NCI-H2029 treated with DMSO at 0.1 percent for 48 hours (cell line): ENCODE results near the gene UBASH3B.
"Not testable (repeated sequence)": the region's sequence is repeated elsewhere in the genome, so short reads cannot be mapped to it uniquely, and the experiment has no call there.

Source experiments
- DNase-seq: peaks from one replicate; lab custom pipeline; 2025; lab: John Stamatoyannopoulos, UW

The UBASH3B gene

DNA sequence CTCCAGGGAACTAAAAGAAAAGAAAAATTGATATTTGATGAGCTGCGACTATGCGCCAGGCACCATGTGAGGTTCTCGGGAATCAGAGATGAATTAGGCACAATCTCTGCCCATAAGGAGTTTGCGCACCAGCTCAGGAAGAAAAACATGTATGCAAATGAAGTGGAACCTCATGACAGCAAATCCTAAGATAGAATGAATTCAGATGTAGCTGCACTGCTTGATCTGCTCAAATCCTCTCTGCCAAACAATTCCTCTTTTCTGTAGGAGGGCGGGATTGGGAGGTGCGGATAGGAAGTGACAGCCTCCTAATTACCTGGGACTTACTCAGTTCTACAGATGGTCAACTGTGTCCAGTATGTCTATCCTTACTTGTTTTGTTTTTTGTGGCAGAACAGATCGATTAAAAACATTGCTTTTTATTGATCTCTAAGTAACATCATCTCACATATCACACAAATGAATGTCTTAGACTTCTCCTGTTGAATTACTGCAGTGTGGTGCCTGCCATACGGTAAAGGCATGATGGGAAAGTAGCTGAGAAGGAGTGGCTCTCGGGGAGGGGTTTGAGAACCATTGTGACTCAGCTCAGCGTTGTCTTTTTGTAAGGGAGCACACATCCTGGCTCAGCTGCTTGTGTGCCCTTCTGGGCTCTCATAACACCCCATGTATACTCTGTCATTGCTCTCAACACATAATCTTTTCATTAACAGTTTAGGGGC, 196.7 kb downstream of the UBASH3B start:
- no peak for DNase-seq

DNA sequence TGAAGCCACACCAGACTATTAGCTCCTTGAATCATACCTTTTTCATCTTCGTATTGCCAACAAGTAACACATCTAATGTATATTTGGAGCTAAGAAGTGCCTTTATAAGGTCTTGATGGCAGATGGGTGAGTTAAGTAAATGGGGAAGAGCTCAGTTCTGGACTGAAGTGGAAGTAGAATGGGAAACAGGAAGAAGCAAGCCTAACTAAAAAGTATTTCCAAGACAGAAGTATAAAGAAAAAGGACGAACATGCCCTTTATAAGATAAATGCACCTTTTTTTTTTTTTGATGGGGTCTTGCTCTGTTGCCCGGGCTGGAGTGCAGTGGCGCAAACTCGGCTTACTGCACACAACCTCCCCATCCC, 197.3 kb downstream of the UBASH3B start:
- no peak for DNase-seq

DNA sequence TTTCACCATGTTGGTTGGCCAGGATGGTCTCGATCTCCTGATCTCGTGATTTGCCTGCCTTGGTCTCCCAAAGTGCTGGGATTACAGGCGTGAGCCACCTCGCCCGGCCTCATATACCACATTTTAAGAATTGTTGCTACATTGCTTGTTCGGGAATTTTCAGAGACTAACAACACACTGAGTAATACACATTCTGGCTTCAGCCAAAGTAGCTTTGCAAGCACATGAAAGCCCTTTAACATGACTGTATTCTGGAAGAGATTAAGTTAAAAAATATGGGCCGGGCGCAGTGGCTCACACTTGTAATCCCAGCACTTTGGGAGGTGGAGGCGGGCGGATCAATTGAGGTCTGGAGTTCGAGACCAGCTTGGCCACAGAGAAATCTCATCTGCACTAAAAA, 197.7 kb downstream of the UBASH3B start:
- DNase-seq = no peak

DNA sequence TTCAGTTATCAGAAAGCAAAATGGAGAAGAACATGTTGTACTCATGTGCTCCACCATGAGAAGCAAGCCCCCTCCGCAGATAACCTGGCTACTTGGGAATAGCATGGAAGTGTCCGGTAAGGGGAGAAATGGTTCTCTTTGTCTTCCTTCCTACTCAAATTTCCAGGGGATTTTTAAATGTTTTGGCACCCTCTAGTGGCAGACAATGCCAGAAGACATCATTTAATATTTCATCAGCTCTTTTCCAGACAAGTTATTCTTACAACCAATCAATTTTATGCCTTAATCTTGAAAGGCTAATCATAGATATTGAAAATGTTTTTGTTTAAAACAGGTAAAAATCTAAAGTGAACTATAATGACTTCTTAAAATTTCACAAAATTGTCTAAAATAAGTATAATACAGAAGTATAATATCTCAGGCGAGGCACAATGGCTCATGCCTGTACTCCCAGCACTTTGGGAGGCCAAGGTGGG, 198.5 kb downstream of the UBASH3B start:
- DNase-seq = peak; percentile 79

DNA sequence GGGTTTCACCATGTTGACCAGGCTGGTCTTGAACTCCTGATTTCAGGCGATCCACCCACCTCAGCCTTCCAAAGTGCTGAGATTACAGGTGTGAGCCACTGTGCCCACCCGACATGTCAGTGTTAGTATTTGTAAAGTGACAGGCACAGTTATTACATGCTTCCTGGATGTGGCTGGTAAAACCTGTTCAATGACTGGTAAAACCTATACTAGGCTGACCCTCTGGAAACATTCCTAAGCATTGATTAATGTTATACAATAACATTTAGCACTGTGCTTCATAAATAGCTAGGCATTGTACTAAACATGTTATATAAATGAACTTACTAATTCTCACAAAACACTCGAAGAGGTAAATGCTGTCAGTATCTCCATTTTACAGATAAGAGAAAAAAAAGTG, 206.1 kb downstream of the UBASH3B start:
- DNase-seq = no peak

DNA sequence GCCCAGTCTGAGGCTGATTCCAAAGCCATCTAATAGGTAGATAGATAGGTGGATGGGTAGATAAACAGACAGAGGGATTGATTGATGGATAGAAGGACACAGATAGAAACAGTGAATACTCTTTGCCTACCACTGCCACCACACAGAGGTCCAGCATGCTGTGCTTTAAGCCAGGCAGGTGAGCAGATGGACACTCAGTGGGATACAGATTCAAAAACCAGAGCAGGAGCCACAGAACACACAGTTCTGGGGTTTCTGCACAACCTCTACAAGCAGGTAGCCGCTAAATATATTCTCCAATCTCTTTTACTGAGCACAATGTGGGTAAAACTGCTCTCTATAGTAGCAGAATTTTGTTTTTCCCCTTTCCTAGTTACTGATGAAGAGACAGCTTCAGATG, 206.6 kb downstream of the UBASH3B start:
- DNase-seq = no peak

DNA sequence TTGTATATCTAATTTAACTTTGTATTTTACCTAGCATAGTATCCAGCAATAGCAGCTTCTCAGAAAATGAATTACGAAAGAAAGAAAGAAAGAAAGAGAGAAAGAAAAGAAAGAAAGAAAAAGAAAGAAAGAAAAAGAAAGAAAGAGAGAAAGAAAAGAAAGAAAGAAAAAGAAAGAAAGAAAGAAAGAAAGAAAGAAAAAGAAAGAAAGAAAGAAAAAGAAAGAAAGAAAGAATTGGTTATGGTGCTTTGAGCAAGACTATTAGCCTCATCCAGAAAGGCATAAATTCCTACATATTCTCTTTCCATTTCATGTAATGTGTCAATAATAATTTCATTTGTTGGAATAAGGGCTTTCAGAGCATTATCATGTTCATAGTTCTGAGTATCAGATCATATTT, 207.6 kb downstream of the UBASH3B start:
- DNase-seq = not testable (repeated sequence)

DNA sequence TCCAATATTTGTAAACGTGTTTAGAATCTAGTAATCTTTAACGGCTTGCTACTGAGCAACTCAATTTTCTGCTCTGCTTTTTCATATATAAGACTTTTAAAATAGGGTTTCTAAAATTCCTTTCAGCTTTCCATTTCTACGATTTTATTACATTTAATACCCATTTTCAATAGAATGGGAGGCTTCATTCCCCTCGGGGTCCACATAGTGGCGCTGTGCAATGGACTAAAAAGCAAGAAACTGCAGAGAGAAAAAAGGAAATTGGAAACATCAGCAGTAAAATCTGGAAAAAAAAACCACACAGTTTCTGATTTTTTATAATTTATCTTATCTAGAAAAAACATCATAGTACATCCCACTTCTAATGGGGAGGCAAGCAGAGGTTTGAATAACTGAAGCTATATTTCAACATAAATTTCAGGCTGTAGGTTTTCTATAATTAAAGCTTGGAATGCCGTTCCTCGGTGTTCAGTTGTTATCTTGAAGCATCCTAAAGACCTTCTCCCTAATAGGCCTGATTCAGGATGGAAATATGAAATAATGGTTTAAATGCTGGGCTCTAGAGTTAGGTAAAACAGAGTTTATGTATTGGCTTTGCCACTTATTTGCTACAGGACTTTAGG, 208.3 kb downstream of the UBASH3B start:
- DNase-seq = no peak
